Measurements from ENCODE around the gene CBLB.

- TF ChIP-seq ZNF488 (tag by site-specific recombination; IDR thresholded peaks at IDR 0.05) (no peak), GLIS1 (tag by site-specific recombination; IDR thresholded peaks at IDR 0.05) (no peak), CTCF (tag by site-specific recombination; IDR thresholded peaks at IDR 0.05) (no peak), ZNF792 (tag by site-specific recombination; IDR thresholded peaks at IDR 0.05) (no peak), ZNF544 (tag by site-specific recombination; IDR thresholded peaks at IDR 0.05) (no peak)
Measured at GRCh38 chr3:105714453-105714852, 154.4 kb downstream of the CBLB start.

All from HEK293 (cell line).